Measurements from ENCODE around the gene NT5C1B.
"Not testable (repeated sequence)": the region's sequence is repeated elsewhere in the genome, so short reads cannot be mapped to it uniquely, and the experiment has no call there.

Gene NT5C1B

DNA sequence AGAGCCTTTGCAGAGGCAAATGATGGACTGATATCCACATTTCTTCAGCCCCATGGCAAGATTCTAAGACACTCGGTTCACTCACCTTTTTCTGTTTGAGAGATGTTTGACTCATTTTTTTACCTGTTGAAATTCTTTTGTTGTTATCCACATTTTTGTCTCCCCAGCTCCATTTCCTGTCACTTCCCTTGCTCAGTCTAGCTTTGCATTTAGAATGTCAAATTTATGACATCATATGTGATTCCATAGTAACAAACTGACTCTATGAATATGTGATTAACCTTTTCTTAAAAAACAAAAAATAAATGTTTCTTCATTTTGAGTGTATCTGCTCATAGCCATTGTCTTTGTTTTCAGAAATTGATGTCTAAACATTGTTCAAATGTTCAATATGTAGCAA, at the start of gene NT5C1B:
NT5C1B (minus strand) TSS at position 216 of the 400 bp plus-strand sequence; CDS start at position 115, 101 bp downstream.
- no peak for DNase-seq

DNA sequence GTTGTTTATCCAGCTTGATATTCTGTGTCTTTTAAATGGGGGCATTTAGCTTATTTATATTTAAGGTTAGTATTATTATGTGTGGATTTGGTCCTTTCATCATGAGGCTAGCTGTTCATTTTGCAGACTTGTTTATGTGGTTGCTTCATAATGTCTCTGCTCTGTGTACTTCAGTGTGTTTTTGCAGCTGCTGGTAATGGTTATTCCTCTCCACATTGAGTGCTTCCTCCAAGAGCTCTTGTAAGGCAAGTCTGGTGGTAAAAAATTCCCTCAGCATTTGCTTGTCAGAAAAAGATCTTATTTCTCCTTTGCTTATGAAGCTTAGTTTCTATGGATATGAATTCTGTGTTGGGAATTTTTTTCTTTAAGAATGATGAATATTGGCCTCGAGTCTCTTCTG, 47.8 kb upstream of the NT5C1B start:
- DNase-seq, result no peak

DNA sequence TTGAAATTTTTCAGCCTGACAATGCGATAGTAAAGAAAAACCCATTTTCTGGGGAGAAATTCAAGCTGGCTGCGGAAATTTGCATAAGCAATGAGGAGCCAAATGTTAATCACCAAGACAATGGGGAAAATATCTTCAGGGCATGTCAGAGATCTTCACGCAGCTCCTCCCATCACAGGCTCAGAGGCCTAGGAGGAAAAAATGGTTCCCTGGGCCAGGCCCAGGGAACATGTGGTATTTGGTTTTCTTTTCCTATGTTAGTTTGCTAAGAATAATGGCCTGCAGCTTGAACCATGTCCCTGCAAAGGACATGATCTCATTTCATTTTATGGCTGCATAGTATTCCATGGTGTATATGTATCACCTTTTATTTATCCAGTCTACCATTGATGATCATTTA, 43.3 kb upstream of the NT5C1B start:
- DNase-seq, result not testable (repeated sequence)

DNA sequence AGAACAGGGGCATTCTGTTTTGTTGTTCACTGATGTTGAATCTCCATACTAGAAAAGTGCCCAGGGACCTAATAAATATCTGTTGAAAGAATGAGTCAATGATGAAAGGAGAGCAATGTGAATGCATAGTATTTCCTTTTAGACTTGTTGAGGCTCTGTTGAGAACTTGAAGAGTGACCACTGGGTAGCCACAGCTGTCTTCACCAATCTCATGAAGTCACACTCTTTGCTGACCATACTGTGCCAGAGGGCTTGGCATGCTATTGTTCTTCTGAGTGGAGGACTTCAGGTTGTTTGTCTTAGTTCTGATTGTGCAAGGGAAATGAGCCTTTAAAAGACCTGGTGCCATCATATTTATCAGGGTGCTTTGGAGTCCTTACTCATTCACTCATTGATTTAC, 41.6 kb upstream of the NT5C1B start:
- DNase-seq, result no peak

DNA sequence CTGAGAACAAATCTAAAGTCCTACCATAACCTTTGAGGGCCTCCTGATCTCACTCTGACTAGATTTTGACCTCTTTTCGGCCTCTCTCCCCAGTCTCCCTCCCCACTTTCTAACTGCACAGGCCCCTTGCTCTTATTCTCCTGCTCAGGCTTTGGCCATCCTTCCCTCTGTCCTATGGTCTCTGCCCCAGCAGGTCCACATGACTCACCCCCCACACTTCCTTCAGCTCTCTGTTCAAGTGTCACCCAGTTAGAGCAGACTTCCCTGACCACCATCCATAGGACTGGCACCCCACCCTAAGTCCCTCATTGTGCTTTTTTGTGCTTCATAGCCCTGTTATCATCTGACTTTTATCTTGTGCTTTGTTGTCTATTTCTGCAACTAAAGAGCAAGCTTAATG, 41.2 kb upstream of the NT5C1B start:
- no peak for DNase-seq

DNA sequence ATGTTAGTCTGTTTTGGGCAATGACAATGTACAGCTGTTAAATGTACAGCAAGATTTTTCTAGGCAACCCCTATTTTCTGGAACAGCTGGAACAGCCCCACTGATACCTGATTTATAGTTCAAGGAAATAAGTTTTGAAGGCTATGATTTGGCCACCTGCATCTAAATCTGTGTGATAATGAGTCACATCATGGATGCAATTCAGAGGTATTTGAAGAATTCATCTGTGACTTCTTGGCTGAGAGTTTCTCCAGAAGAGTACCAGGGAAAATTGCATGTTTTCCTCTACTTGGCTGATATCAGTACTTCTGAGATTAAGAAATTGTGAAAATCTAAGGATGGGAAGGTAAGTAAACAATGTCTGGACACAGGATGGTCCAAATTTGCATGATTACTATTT, 40.7 kb upstream of the NT5C1B start:
- DNase-seq, result no peak

DNA sequence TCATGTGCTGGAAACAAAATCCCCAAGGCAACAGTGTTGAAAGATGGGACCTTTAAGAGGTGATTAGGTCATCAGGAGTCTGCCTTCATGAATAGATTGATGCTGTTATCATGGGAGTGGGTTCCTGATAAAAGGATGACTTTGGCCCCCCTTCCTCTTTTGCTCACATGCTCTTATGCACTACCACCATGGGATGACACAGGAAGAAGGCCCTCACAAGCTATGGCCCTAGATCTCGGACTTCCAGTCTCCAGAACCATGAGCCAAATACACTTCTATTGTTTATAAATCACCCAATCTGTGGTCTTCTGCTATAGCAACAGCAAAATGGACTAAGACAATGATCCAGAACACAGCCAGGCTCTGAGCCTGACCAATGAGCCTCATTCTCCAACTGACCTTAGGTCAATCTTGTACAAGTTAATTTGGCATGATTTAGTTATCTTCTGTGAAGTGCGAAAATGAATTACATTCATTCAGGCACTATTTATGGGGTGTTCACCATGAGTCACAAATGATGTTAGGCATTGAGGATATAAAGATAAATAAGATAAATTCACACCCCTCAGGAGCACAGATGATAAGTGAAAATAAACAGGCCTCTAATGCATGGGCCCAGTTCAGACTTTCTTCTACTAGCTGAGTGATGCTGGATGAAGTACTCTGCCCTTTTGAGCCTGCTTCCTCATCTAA, 37.7 kb upstream of the NT5C1B start:
- DNase-seq, result no peak

DNA sequence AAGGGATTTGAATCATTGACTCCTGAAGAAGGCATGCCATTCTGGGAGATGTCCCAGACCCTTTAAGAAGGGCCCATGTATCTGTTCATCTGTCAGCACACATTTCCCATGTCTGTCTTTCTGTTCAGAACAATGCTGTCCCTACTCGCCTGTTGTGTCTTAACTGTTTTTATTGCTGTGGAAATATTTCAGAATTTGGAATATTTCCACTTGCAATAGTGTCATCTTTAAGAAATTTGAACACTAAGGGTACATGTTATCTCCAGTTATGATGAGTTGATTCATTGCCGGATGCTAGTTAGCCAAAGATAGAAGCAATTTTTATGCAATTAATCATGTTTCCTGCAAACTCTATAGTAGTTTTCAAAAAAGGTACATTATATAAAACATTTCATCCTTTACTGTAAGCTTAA, 36.9 kb upstream of the NT5C1B start:
- no peak for DNase-seq

DNA sequence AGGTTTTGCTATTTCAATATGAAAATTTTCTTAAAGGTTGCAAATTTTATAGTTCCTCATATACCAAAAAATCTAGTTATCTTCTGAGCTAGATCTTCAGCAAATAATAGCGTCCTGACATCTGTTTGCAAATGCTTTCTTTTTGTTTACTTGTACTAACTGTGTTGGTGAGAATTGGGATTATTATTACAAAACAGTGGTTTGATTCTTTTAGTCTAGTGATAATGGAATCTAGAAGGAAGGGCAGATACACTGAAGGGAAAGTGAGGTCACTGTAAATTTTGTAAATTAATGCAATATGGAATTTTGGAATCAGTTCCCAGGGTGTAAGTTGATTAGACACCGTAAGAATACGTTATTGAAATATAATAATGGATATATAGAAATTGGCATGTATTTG, 36.2 kb upstream of the NT5C1B start:
- no peak for DNase-seq

DNA sequence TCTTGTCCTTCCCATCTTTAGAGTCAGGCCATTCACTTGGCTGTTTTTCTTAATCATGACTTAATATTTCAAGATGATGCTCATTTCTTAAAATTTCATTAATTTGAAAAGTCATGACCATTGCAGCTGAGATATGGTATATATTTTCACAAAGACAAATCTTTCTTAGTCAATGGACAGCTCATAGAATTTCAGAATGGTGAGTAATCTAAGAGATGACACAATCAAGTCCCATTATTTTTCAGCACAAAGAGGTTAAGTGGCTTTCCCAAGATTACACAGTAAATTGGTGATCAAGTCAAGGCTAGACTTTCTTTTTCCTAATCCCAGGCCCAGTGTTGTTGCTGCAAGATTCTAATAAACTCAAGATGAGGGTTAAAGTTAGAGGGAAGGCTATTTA, 34.4 kb upstream of the NT5C1B start:
- no peak for DNase-seq

DNA sequence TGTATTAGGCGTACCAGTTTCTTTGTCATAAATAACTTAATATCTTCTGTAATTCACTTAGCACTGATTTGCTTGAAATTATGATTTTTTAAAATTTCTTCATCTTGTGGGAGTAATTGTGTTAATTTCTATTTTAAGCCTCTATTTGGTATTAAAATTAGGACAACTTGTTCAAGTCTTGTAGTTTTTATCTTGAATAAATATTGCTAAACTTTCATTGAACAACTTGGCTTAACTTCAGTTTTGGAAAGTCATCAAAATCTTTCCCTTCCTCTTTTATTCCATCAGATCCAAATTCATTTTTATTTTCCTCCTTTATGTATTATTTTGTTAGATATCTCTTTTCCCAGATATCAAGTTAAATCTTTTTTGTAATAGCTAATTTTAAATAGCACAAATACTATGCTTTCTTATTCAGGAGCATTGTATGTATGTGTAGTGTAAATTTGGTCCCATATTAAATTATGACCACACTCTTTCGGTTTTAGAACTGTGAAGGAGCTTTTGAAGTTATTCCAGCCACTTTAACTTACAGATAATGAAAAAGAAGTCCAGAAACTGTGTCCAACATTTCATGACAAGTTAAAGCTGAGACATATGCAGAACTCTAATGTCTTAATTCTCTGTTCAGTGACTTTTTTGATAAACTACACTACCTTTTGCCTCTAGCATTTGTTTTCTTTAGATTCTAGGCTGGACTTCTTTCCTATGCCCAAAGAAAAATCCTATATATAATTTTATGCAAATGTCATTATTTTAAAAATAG, 31.7 kb upstream of the NT5C1B start:
- DNase-seq, result no peak

DNA sequence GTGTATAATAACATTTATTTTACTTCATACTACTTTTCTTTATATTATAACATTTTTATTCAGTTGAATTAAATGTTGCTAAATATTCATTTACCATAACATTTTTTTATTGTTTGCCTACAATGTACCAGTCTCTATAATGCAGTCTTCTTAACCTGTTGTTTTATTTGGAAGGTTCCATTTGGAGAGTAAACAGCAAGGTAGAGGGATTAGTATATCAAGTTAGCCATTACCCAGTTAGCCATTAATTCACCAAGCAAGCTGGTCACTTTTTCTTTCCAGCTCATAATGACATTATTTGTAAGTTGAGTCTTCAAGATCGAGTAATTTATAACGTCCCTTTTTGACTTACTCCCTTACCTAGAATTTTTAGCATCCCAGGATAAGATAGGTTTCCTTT, 29.7 kb upstream of the NT5C1B start:
- DNase-seq, result no peak

DNA sequence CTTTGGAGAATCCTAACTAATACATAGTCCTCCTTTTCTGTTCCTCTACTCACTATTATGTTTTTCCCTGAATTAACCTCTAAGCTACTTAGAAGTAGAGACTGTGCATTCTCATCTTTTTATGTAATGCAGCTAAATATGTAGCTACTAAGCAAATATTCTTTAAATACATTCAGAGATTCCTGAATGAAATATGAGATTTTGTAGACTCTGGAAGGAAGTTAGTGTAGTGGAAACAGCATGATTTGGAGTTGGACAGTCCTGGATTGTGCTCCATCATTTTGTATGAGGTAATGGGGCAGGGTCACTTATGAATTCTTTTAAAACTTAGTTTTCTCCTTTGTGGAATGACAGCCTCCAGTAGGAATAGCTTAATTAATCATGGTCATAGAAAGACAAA, 24.7 kb upstream of the NT5C1B start:
- DNase-seq, result no peak

DNA sequence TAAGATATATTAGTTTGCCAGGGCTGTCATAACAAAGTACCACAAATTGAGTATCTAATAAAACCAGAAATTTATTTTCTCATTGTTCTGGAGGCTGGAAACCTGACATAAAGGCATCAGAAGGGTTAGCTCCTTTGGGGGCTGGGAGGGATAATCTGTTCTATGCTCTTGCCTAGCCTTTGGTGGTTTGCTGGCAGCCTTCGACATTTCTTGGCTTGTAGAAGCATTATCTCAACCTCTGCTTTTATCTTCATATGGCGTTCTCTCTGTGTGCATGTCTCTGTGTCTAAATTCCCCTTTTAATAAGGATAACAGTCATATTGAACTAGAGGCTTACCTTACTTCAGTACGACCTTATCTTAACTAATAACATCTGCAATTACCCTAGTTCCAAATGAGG, 22.8 kb upstream of the NT5C1B start:
- no peak for DNase-seq

DNA sequence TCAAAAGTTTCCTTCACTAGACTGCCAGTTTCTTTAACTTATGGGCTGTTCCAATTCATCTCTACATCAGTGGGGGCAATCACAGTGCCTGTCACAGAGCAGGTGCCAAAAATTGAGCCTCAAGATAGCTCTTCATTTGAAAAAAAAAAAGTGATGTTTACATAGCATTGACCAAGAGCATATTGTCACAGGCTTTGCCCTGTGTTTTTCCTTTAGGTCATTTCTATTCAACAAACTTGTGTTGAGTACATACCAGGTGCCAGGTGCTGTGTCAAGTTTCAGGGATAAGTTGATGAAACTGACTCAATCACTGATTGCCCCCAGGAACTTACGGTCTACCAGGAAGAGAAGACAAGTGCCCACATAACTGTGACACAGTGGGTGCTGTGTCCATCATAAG, 22.2 kb upstream of the NT5C1B start:
- DNase-seq, result no peak

DNA sequence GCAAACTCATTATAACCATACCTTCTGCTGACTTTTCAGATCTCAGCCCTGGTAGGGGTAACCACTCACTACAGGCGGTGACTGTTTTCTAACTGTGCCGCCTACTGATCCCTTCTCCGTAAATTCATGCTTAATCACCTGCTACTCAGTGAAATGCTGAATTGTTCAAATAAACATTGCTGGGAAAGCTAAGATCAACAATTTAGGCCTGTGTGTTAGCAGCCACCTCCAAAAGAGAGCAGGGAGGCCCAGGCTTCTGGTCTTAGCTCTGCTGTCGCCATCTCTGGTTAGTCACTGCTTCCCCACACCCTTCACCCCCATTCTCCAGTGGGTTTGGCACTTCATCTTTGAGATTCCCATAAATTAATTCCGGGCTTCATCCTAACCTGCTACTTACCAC, 21.8 kb upstream of the NT5C1B start:
- DNase-seq, result no peak

DNA sequence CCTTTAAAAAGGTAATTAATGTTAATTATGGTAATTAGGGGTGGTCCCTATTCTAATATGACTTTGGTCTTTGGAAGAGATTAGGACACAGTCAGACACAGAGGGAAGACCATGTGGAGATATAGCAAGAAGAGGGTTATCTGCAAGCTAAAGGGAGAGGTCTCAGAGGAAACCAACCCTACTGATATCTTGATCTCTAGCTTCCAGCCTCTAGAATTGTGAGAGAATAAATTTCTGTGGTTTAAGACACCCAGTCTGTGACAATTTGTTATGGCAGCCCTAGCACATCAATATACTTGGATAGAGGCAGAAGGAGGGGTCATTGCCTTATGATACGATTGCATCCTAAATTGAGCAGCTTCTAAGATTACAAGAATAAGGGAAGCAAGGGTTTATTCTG, 21.3 kb upstream of the NT5C1B start:
- DNase-seq, result no peak

DNA sequence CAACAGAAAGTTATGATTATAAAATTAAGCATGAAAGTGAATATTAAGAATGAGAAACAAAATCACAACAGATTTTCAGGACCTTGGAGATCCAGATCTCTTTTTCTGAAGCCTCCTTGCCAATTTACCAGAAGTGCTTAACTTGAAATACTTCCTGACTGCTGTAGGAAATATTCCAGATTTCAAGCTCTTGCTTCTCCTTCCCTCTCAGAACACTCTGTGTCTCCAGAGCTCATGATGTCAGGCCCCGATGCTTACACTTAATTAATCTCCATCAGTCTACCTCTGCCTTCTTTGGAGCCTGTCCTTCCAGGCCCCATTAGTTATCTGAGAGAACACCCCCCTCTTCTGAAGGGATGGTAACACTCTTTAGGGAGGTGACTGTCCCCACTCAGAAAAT, 20.7 kb upstream of the NT5C1B start:
- no peak for DNase-seq

DNA sequence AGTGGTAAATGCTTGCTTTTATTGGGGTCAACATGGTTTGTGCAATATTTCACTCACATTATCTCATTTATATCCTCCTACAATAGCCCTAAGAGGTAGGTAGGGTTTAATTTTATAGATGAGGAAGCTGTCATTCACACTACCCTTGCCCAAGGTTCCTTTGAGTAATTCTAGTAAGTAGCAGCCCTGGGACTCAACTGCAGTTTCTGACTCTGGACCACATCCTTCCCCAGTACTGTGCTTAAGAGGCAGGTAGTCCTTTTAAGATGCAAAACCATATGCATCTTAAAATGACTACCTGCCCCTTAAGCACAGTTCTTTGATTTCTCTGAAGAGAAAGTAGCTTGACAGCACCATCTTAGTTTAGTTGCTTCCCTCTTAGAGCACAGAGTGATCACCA, 15.7 kb upstream of the NT5C1B start:
- no peak for DNase-seq

DNA sequence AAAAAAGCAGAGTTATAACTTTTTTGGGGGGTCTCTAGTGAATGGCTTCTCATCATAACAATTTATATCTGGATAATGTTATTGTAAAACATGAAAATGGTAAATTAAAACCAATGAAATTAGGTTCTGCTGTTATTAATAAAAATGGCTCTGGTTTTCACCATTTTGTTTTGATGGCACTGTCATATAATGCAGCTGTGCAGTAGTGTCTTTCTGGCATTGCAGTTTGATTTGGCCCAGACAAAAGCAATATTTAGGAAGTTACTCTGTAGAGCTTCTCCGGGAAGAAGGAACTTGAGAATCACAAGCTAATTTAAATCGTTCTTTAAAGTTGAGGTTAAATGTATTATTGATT, 15.1 kb upstream of the NT5C1B start:
- no peak for DNase-seq

DNA sequence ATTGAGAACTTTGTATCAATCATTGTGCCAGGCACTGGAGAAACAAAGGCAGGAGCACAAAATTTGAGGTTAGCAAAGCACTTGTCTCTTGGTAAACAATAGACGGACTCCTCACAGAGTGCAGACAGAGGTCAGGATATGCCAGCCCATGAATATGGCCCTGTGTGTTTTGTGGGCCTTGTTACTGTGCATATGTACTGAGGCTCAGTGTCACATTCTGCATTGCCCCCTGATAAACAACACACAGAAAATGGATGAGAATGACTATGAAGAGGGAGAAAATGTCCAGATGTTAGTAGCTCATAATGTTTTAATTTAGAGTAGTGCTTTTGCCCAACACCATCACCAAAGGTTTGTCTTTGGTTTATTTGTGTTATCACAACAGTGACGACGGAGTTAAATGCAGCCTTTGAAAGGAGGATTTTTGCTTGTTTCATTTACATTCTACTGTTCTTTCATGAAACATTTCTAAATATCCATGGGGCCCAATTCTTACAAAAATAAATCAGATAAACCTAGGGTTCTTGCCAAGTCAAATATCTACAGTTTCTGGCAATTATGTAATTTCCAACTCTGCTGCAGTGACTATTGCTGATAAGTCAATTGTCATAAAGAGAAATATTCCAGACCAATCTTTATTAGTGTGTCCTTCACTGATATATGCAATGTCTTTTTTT, 14.6 kb upstream of the NT5C1B start:
- no peak for DNase-seq

DNA sequence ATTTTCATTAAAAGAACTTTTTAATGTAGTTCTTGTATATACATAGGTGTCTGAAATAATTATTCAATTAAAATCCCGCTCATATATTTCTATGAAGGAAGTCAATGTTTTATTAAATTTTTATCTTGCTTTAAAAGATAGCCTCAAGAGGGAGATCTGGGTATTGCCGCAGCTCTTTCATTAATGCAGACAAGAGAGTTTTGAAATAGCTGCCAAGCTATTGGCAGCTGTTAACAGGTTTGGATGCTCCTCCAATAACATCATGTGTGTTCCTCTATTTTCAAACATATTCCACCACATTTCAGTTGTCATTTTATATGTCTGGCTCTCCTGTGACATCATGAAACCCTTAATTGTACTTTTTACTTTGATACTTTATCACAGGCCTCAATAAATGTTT, 12.9 kb upstream of the NT5C1B start:
- DNase-seq, result no peak

DNA sequence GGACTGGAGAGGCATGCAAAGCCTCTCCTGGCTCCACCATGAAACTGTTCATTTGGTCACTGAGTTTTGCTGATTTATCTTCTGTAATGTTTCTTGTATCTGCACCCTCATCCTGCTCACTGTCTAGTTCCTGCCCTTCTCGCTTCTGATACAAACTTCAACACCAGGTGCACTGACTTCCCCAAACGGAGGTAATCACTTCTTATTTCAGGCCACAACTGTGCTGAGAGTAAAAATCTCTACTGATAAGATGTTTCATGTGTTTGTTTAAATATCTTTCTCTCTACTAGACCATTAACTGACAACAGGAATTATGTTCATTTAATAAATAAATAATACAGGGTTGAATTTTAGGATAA, 10.9 kb upstream of the NT5C1B start:
- no peak for DNase-seq

DNA sequence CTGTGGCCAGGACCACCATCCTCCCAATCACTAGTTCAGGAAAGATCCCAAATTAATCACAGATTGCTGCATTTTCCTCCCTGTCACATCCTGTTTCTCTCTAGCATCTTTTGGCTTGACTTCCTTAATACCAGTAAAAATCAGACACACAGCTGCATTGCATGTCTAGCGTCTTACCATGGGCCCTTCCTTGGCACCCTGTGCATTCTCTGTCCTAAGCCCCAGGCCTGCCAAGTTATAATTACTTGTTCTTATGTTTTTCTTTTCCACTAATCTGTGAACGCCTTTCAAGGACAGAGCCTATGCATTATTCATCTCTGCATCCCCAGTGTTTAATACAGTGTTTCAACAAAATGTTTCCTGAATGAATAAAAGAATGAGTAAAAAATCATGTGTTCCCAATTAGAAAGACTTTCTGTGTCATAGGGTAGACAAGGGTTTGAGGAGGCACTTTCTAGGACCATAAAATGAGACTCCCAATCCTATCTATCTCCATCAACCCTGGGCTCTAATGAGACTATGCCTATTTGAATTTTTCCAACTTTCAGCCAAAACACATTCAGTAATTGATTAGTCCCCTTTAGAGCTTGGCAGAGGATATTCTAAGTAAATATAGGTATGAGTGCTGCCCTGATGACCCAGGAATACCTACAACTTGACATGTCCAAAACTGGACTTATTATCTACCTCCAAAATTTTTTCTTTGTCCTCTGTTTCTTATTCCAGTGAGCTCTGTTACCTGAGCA, 10.3 kb upstream of the NT5C1B start:
- no peak for DNase-seq

All from activated naive CD4-positive, alpha-beta T cell (primary cell).